Right atrium auricular region (tissue), 2 donors: Measurements from ENCODE around the gene IGF2. TPM values are rescaled to one million over a fixed set of nuclear protein-coding genes. Genes with fewer than 3 reads are reported as not detected.

Experiments used
- DNase-seq: peaks from one replicate; pipeline ENCODE4 v3.0.0-alpha.2; 2019; ENCODE audit warnings: low spot score
- H3K27ac ChIP-seq, 2 donors: fragments of 200-600 bp; sonication (generic); 1 replicate in 1 of 2; 2 replicates in 1 of 2; pipeline ENCODE4 v1.5.1; 2016 to 2019
- H3K27me3 ChIP-seq, 2 donors: fragments of 200-600 bp; sonication (generic); one replicate each; pipeline versions ENCODE4 v1.5.1 to v1.6.0; 2017 to 2019
- H3K36me3 ChIP-seq: fragments of 200-600 bp; sonication (generic); one replicate; pipeline ENCODE4 v1.5.1; 2016
- H3K4me1 ChIP-seq, 2 donors: fragments of 200-600 bp; sonication (generic); one replicate each; pipeline versions ENCODE4 v1.5.1 to v1.6.0; 2017 to 2019
- H3K4me3 ChIP-seq, 2 donors: fragments of 200-600 bp; sonication (generic); 1 replicate in 1 of 2; 2 replicates in 1 of 2; pipeline ENCODE4 v1.5.1; 2017 to 2019; ENCODE audit warnings: mild to moderate bottlenecking in 1 of 2, moderate library complexity in 1 of 2
- H3K9me3 ChIP-seq, 2 donors: fragments of 200-600 bp; sonication (generic); one replicate each; pipeline ENCODE4 v1.5.1; 2019
- total RNA-seq, 2 donors: library from RNA; depleted of rRNA; stranded (reverse); fragments of >200 nt; gene quantifications; one replicate each; pipeline ENCODE4 v1.1.0, GENCODE V29; 2016
- TF ChIP-seq, protein P1 (sequence below), 2 donors: fragments of 200-600 bp; sonication (generic); IDR thresholded peaks; one replicate each; pipeline ENCODE4 v1.5.1; 2019; ENCODE audit warnings: antibody characterized with exemption in 2 of 2

The IGF2 gene
- total RNA-seq, 2 donors from 2014 or later: 43.2 to 61.9 TPM

DNA sequence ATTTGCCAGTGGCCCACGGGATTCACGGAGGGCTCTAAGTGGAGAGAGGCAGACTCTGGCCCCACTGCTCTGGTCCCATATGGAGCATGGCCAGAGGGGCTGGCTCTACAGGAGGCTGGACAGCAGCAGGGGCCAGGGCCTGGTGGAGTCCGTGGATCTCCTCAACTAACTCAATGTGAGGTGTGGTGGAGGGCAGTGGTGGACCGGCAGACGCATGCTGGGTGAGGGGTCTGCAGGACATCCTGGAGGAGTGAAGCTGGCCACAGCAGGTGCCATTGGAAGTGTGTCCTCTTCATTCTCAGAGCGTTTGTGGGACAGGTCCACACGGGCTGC, 15.6 kb downstream of the IGF2 start:
- no peak overlapping the region for H3K27ac ChIP-seq
- H3K36me3 ChIP-seq: no peaks in the 10 kb centered on the region
- no peak overlapping the region for H3K4me3 ChIP-seq
- H3K9me3 ChIP-seq: no peaks in the 10 kb centered on the region
- H3K4me1 ChIP-seq: no peaks in the 10 kb centered on the region
- TF ChIP-seq, protein P1, sequence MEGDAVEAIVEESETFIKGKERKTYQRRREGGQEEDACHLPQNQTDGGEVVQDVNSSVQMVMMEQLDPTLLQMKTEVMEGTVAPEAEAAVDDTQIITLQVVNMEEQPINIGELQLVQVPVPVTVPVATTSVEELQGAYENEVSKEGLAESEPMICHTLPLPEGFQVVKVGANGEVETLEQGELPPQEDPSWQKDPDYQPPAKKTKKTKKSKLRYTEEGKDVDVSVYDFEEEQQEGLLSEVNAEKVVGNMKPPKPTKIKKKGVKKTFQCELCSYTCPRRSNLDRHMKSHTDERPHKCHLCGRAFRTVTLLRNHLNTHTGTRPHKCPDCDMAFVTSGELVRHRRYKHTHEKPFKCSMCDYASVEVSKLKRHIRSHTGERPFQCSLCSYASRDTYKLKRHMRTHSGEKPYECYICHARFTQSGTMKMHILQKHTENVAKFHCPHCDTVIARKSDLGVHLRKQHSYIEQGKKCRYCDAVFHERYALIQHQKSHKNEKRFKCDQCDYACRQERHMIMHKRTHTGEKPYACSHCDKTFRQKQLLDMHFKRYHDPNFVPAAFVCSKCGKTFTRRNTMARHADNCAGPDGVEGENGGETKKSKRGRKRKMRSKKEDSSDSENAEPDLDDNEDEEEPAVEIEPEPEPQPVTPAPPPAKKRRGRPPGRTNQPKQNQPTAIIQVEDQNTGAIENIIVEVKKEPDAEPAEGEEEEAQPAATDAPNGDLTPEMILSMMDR (IDR thresholded peaks at IDR 0.05): no peak
- DNase-seq: no peak
- no peaks in the 10 kb centered on the region for H3K27me3 ChIP-seq

DNA sequence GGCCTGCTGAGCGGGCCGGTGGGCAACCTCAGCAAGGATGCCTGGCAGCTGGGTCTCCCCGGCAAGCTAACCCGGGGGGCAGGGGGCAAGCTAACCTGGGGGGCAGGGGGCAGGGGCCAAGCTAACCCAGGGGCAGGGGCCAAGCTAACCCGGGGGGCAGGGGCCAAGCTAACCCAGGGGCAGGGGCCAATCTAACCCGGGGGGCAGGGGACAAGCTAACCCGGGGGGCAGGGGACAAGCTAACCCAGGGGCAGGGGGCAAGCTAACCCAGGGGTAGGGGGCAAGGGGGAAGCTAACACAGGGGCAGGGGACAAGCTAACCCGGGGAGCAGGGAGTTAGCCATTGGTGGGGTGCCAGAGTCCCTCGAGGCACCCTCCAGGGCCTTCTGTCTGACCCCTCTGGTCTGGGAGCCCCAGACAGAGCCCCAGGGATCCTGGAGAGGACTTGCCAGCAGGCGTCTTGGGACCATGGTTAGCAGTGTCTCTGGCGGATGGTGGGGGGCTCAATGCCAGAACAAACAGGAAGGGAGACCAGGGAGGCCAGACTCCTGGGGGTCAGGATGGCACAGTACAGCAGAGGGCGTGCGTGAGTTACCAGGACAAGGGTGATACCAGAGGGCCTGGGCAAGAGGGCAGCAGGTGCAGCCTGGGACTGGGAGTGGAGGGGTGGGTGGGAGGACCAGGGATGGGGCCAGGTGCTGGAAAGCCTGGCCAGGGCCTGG, 16.1 kb downstream of the IGF2 start:
- Histone ChIP-seq H3K4me3 (no peak overlapping the region), H3K27me3 (no peaks in the 10 kb centered on the region), H3K27ac (no peak overlapping the region), H3K36me3 (no peaks in the 10 kb centered on the region), H3K4me1 (no peaks in the 10 kb centered on the region), H3K9me3 (no peaks in the 10 kb centered on the region)
- DNase-seq: no peak
- TF ChIP-seq, protein P1 (IDR thresholded peaks at IDR 0.05): no peak

DNA sequence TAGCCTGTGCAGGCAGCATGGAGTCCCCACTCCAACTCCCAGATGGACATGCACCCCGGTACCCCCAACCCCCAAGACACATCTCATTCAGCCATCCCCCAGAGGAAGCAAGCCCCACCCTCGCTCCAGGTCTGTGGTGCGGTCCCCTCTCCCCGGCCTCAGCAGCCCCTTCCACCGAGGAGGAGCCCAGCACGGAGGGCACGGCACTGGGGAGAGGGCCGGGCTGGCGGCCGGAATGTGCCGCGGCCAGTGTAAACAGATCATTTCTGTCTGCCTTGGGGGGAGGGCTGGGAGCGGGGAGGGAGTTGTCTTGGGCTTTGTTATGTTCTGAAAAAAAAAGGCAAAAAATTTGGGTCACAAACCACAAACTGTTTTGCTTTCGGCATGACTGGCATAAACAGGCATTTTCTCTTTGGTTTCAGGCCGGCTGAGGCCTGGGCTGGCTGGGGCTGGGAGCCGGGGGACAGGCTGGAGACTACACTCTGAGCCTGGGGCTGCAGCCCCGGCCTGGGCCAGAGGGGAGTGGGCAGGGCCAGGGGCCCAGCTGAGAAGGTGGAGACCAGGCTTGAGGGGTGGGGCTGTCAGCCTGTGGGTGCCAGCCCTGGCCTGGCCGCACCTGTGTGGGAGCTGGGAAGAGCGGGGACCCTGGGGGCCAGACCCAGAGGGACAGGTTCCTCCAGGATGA, 16.8 kb downstream of the IGF2 start:
- no peaks in the 10 kb centered on the region for H3K27me3 ChIP-seq
- peaks cover 0 to 1% of the 10 kb centered on the region in 2 donors for H3K9me3 ChIP-seq
- no peaks in the 10 kb centered on the region for H3K36me3 ChIP-seq
- H3K4me1 ChIP-seq: no peaks in the 10 kb centered on the region
- no peak overlapping the region for H3K4me3 ChIP-seq
- H3K27ac ChIP-seq: no peak overlapping the region
- no peak for DNase-seq
- TF ChIP-seq, protein P1 (IDR thresholded peaks at IDR 0.05): no peak

DNA sequence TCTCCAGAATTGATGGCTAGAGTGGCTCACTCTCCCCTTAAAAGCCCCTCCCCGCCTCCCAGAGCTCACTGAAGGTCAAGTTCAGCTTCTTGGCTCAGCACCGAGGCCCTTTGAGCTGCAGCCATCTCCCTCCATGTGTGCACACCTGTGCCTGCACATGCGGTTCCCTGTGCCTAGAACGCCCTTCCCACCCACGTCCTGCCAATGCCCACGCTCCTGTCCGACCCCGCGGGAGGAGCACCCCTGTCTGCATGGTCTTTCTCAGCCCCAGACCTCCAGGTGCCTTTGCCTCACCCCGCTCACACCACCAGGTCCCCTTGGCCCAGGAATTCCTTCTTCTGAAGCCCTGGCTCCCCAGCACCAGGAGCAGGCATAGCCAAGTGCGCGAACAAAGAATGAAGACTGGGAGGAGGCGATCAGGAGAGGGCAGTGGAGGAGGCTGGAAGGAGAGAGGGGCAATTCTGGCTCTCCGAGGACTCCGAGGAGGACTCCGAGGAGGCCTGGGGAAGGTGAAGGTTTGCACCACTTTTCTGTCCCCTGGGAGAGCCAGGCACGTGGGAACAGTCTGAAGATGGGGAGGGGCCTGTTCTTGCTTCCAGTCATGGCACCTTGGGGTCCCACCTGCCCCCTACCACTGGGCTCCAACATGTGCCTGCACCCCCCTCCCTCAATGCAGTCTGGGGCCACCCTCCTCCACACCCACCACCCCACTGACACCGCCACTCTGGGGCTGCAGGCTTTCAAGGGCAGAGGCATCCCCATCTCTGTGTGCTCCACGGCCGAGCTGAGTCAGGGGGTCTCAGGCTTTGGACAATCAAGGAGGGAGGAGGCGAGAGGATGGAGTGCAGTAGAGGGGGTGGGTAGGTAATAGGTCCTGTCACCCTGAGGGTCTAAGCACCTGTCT, 17.7 kb downstream of the IGF2 start:
- Histone ChIP-seq H3K4me1 (no peaks in the 10 kb centered on the region), H3K27me3 (no peaks in the 10 kb centered on the region), H3K9me3 (peaks cover 0 to 10% of the 10 kb centered on the region in 2 donors), H3K27ac (no peak overlapping the region), H3K4me3 (no peak overlapping the region), H3K36me3 (no peaks in the 10 kb centered on the region)
- DNase-seq: no peak
- TF ChIP-seq, protein P1 (IDR thresholded peaks at IDR 0.05): no peak

DNA sequence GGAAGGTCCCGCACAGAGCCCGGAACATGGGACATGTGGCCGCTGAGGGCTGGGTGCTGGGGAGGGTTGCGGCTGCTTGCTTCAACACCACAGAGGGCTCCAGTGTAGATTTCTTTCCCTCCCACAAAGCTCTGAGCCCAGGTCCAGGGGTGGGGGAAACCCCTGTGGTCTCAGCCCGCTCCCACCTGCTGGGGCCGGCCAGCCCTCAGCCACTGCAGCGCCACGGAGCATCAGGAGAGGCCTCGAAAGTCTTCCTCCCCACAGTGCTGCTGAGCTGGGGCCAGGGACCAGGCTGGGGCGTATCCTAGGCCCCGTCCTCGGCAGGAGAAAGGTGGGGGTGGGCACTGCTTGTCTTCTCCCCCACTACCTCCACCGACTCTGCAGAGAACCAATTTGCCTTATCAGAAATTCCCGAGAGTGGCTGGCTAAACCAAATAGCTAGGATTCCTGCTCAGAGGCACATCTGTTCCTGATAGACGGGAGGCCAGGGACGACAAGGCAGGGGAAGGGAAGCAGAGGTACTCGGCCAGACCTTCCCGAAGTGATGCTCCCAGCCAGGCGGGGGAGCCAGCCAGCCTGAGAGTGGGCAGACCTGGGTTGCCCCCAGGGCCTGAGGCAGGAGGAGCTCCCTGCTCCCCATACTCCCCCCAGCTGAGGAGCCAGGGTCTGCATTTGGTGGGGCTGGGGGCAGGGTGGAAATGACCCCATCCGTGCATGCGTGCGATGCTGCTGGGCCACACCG, 18.7 kb downstream of the IGF2 start:
- Histone ChIP-seq H3K27ac (no peak overlapping the region), H3K27me3 (no peaks in the 10 kb centered on the region), H3K4me1 (no peaks in the 10 kb centered on the region), H3K9me3 (peaks cover 0 to 12% of the 10 kb centered on the region in 2 donors), H3K36me3 (no peaks in the 10 kb centered on the region), H3K4me3 (no peak overlapping the region)
- TF ChIP-seq, protein P1 (IDR thresholded peaks at IDR 0.05): no peak
- no peak for DNase-seq
